Activated CD8-positive, alpha-beta T cell treated with anti-CD3 and anti-CD28 coated beads, Interleukin-2, amount 10 ng/mL, durations not matched to agents 7 days and 5 days (primary cell): Measurements from ENCODE around the gene HPCAL1. TPM values are rescaled to one million over a fixed set of nuclear protein-coding genes. Genes with fewer than 3 reads are reported as not detected.

Source experiments
- ATAC-seq: fragments of 150-1000 bp; cut with Tn5 transposase; one replicate; pipeline ENCODE4 v1.10.0; 2021; ENCODE audit warnings: moderate library complexity
- CTCF ChIA-PET: fragments of 350-600 bp; sonication (Branson Sonifier 250); formaldehyde crosslinking; loops from one replicate; lab custom pipeline; 2021; ENCODE audit warnings: antibody characterized with exemption; lab: Charles Lee
- POLR2A ChIA-PET: fragments of 350-600 bp; sonication (Branson Sonifier 250); formaldehyde crosslinking; loops from one replicate; lab custom pipeline; 2021; ENCODE audit warnings: antibody characterized with exemption; lab: Charles Lee
- DNase-seq: peaks from one replicate; pipeline ENCODE4 v3.0.0-alpha.2; 2020
- H3K27ac Mint-ChIP-seq: one replicate; pipeline ENCODE4 v1.8.0; 2021; ENCODE audit warnings: mild to moderate bottlenecking, mixed read lengths
- H3K27me3 Mint-ChIP-seq: one replicate; pipeline ENCODE4 v1.8.0; 2021; ENCODE audit warnings: low read depth, mixed read lengths
- H3K36me3 Mint-ChIP-seq: one replicate; pipeline ENCODE4 v1.8.0; 2021; ENCODE audit warnings: low read depth, mixed read lengths
- H3K4me1 Mint-ChIP-seq: one replicate; pipeline ENCODE4 v1.8.0; 2021; ENCODE audit warnings: low read depth, mixed read lengths
- H3K4me3 Mint-ChIP-seq: one replicate; pipeline ENCODE4 v1.8.0; 2021; ENCODE audit warnings: mild to moderate bottlenecking, mixed read lengths
- H3K9me3 Mint-ChIP-seq: one replicate; pipeline ENCODE4 v1.8.0; 2022; ENCODE audit warnings: mixed read lengths; ENCODE audit not compliant: insufficient read depth
- total RNA-seq, 2 experiments: library from RNA; stranded (reverse); gene quantifications; one replicate each; pipeline ENCODE4 v1.2.3, GENCODE V29; 2021

Gene HPCAL1
- total RNA-seq, 2 experiments from 2014 or later: 55.8 to 56.6 TPM

DNA sequence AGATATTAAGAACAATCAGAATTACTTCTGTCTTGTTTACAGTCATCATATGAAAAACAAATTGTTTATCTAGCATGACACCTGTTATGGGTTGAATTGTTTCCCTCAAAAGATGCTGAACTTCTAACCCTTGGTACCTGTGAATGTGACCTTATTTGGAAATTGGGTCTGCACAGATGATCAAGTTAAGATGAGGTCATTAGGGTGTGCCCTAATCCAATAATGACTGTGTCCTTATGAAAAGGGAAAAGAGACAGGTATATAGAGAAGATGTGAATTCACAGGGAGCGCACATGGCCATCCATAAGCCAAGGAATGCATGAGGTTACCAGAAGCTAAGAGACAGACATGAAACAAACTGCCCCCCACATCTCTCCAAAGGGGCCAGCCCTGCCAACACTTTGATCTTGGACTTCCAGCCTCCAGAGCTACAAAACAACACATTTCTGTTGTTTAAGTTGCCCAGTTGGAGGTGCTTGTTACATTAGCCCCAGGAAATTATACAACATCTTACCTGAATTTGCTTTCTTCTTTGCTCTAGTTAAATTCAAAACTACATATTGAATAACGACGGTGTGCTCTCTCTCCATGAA, 2.3 kb upstream of the HPCAL1 start:
- H3K27me3 Mint-ChIP-seq: no peaks in the 10 kb centered on the region
- H3K4me1 Mint-ChIP-seq: peaks cover 59% of the 10 kb centered on the region
- ChIA-PET CTCF (interaction anchor here (1.6 to 10.0 kb wide), 3 partner anchors 108 to 158 kb away, joined by 6 to 105 read pairs (median 14); no protein-coding TSS in a partner anchor), POLR2A (interaction anchor here (1.3 to 6.0 kb wide), 2 partner anchors 30 to 109 kb away, joined by 5 to 47 read pairs; no protein-coding TSS in a partner anchor)
- no peak for ATAC-seq
- H3K9me3 Mint-ChIP-seq: no peaks in the 10 kb centered on the region
- peak overlapping the region; percentile 32 for H3K4me3 Mint-ChIP-seq
- no peak for DNase-seq
- H3K27ac Mint-ChIP-seq: peak overlapping the region; percentile 70
- peaks cover 9% of the 10 kb centered on the region for H3K36me3 Mint-ChIP-seq

DNA sequence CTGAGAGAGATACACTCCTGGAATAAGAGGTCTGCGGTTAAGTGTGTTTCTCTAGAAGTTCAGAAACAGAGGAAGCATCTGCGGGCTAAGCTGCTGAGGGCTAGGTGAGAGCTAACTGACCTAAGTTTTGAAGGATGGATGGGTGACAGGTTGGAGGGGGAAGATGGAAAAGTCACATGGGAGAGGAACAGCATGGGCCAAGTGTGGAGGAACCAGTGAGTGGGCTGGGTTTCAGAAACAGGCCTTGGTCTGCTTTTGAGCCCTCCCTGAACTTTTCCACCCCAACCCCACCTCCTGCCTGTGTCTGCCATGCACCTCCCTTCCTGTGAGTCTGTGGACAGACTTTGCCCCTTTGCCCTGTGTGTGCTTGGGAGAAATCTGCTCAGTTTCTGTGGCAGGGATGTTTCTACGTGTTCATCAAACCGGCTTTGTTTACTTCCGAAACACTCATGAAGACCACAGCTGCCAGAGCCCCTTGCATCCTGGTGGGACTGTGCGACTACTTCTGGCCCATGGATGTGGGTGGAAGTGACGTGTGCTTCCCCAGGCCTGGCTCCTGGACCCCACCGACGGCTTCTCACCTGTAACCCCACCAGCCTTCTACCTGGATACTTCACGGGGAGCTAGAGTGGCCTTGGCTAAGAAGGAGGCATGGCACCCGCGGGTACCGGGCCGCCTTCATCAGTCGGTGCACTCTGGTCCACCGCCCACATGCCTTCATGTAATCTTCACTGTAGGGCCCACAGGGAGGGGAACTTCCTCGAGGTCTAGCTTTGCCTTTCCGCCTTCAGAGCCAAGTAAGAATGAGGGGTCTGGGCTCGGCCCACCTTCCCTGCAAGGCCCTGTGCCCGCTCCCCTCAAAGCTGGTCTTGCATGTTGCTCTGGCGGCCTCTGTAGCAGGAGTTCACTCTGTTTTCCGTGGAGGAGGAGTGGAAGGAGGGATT, 1.4 kb upstream of the HPCAL1 start:
- H3K27ac Mint-ChIP-seq: peak overlapping the region; percentile 70
- no peak for ATAC-seq

DNA sequence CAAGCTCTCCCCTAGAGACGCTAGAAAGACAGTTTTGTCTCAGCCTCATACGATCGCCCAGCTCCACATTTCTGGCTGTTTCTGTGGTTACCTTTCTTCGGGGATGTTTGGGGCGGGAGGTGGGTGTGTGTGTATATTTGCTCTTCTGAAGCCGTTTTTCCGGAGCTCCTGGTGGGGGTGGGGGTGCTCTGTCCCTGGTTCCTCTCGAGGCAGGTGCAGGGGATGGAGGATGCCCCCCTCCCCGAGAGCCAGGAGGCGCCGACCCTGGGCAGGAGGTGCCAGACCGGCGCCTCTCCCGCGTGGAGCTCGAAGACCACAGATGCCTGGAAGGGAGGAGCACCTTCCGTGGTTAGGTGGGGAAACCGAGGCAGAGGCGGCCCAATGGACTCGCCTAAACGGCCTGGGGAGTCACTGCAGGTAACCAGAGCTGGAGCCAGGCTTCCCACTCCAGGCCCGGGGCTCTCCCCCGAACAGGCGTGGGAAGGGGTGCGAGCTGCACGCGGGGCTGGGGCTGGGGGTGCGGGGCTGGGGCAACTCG, 694 bp upstream of the HPCAL1 start:
- Mint-ChIP-seq H3K27ac (peak overlapping the region; percentile 70), H3K27me3 (no peaks in the 10 kb centered on the region), H3K9me3 (no peaks in the 10 kb centered on the region), H3K36me3 (peaks cover 11% of the 10 kb centered on the region), H3K4me3 (peak overlapping the region; percentile 64), H3K4me1 (peaks cover 75% of the 10 kb centered on the region)
- DNase-seq (peak; percentile 31), ATAC-seq (no peak)
- POLR2A ChIA-PET: interaction anchor here (0.8 to 6.0 kb wide), 7 partner anchors 12 to 178 kb away, joined by 3 to 47 read pairs (median 5); partner anchors contain the start of gene ODC1
- CTCF ChIA-PET: interaction anchor here (0.9 to 10.0 kb wide), 10 partner anchors 14 to 366 kb away, joined by 3 to 105 read pairs (median 6); no protein-coding TSS in a partner anchor

More for the DNA sequence above, 1.4 kb upstream of the HPCAL1 start:
- Mint-ChIP-seq H3K27me3 (no peaks in the 10 kb centered on the region), H3K4me1 (peaks cover 68% of the 10 kb centered on the region), H3K36me3 (peaks cover 9% of the 10 kb centered on the region), H3K4me3 (peak overlapping the region; percentile 64), H3K9me3 (no peaks in the 10 kb centered on the region)
- no peak for DNase-seq
- CTCF ChIA-PET: interaction anchor here (0.9 to 10.0 kb wide), 10 partner anchors 14 to 367 kb away, joined by 3 to 105 read pairs (median 6); no protein-coding TSS in a partner anchor
- POLR2A ChIA-PET: interaction anchor here (0.8 to 6.0 kb wide), 6 partner anchors 11 to 177 kb away, joined by 3 to 47 read pairs (median 4); partner anchors contain the start of gene ODC1

DNA sequence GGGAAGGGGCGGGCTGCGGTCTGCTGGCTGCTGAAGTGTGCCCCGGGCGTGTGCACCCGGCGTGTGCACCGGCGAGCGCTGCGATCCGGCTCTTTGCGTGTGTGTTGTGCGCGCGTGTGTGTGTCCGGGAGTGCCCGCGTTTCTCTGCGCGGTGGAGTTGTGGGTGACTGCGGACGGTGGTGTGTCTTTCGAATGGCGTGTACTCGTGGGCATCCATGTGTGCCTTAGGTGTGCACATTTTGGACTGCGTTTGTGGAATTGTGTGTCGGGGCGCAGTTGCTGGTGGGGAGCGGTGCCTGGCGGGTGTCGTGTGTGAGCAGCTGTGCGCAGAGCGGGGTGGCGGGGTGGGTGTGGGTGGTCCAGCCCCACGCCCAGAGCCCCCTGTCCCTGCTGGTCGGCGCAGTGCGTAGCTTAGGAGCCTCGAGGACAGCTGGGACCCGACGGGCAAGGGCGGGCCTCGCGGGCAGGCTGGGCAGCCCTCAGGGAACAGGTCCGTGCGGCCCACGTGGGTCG, 533 bp downstream of the HPCAL1 start:
- CTCF ChIA-PET: interaction anchor here (0.7 to 10.0 kb wide), 16 partner anchors 16 to 185 kb away, joined by 3 to 105 read pairs (median 5); no protein-coding TSS in a partner anchor
- ATAC-seq: peak; percentile 21
- H3K27me3 Mint-ChIP-seq: no peaks in the 10 kb centered on the region
- peak overlapping the region; percentile 77 for H3K27ac Mint-ChIP-seq
- H3K4me1 Mint-ChIP-seq: peaks cover 71% of the 10 kb centered on the region
- POLR2A ChIA-PET: interaction anchor here (0.6 to 6.0 kb wide), 8 partner anchors 27 to 182 kb away, joined by 3 to 47 read pairs (median 4); no protein-coding TSS in a partner anchor
- peak; percentile 43 for DNase-seq
- H3K9me3 Mint-ChIP-seq: no peaks in the 10 kb centered on the region
- H3K36me3 Mint-ChIP-seq: peaks cover 15% of the 10 kb centered on the region
- peak overlapping the region; percentile 99 for H3K4me3 Mint-ChIP-seq

DNA sequence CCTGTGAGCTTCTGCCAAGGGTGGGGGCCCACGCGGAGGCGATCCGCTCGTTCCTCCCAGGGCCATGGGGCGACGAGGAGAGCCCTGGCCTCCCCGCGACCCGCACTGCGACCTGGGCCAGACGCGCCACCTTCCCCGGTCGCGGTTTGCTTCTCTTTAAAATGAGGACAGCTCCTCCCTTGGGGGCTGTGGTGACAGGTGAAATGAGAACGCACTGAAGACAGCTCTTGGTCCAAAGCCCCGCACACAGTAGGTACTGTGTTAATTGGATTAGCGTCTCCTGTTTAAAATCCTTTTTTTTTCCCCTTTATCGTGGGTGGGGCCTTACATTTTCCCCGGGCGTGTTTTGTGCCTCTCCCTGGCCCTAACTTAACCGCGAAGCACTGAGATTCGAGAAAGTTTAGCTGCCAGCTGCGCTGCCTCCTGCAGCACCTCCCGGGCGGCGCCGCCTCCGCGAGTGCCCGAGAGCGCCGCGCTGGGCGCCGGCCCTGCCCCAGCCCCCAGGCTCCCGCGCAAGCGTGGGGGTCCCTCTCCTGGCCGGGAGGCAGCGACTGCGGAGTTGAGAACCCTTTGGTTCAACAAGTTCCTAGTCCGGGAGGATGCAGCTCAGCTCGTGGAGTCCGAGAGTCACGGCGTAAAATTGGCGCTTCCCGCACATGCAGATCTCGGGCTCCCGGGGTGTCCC, 1.1 kb downstream of the HPCAL1 start:
- peak; percentile 64 for DNase-seq
- ATAC-seq: peak; percentile 26
- CTCF ChIA-PET: interaction anchor here (0.7 to 10.0 kb wide), 16 partner anchors 16 to 207 kb away, joined by 3 to 105 read pairs (median 4); no protein-coding TSS in a partner anchor
- Mint-ChIP-seq H3K4me1 (peaks cover 65% of the 10 kb centered on the region), H3K9me3 (no peaks in the 10 kb centered on the region), H3K36me3 (peaks cover 14% of the 10 kb centered on the region), H3K4me3 (peak overlapping the region; percentile 99), H3K27me3 (no peaks in the 10 kb centered on the region), H3K27ac (peak overlapping the region; percentile 77)
- POLR2A ChIA-PET: interaction anchor here (0.6 to 6.0 kb wide), 11 partner anchors 16 to 183 kb away, joined by 3 to 47 read pairs (median 4); no protein-coding TSS in a partner anchor

DNA sequence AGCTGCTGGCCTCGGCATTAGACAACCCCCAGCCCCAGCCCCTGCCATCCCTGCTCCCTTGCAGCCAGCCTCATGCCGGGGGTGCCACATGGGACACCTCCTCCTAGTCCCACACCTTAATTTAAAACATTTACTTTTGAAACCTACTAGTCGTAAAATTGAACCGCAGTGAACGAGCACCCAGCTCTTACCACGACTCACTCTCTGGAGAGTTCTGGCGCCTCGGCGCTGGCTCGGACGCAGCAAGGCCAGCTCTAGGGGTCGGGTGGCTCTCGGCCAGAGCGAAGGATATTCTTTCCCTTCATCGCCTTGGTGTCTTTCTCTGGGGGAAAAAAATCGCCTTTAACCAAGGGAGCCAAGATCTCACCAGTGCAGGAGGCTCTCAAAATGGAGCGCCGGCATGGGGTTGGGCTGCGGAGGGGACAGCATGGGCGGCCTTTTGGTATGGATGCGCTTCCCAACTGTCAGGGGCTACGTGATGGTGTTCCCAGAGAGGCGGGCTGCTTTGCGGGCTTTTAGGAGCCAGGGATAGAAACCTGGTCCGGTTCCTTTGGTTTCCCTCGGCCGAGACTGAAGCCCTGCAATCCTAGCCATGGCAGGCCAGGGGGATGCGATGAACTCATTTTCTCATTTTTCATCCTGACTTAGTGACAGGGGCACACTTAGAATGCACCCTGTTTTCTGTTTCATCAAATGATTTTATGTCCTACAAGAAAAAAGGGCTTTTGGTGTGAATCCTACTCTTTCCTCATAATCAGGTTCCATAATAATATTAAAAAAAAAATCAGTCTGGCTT, 2.0 kb downstream of the HPCAL1 start:
- Mint-ChIP-seq H3K9me3 (no peaks in the 10 kb centered on the region), H3K27ac (peak overlapping the region; percentile 35), H3K36me3 (peaks cover 11% of the 10 kb centered on the region), H3K4me1 (peaks cover 59% of the 10 kb centered on the region), H3K4me3 (peak overlapping the region; percentile 99), H3K27me3 (no peaks in the 10 kb centered on the region)
- no peak for DNase-seq
- ATAC-seq: no peak
- ChIA-PET POLR2A (interaction anchor here (0.9 to 6.0 kb wide), 8 partner anchors 15 to 184 kb away, joined by 3 to 47 read pairs (median 5); no protein-coding TSS in a partner anchor), CTCF (interaction anchor here (0.7 to 10.0 kb wide), 15 partner anchors 18 to 208 kb away, joined by 3 to 105 read pairs (median 5); partner anchors contain the start of gene ODC1)

DNA sequence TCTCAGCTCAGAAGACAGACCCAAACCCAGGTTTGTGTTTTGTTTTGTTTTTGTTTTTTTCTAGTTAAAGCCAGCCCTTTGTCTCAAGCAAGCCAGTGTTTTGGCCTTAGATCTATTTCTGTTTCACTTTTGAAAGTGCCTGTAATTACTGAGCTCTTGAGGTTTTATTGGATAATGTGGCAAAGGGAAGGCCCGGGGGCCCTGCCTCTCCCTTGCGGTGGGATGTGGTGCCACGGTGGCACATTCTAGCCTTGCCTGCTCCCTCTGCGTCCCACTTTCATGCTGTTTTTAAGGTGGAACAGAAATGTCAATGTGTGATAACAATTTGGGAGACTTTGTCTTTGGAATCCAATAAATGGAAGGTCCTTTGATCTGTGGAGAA, 2.5 kb downstream of the HPCAL1 start:
- CTCF ChIA-PET: interaction anchor here (0.6 to 10.0 kb wide), 12 partner anchors 12 to 181 kb away, joined by 3 to 105 read pairs (median 6); partner anchors contain the start of gene ODC1
- ATAC-seq: peak; percentile 12
- POLR2A ChIA-PET: interaction anchor here (1.6 to 6.0 kb wide), 3 partner anchors 18 to 184 kb away, joined by 4 to 47 read pairs (median 5); no protein-coding TSS in a partner anchor

DNA sequence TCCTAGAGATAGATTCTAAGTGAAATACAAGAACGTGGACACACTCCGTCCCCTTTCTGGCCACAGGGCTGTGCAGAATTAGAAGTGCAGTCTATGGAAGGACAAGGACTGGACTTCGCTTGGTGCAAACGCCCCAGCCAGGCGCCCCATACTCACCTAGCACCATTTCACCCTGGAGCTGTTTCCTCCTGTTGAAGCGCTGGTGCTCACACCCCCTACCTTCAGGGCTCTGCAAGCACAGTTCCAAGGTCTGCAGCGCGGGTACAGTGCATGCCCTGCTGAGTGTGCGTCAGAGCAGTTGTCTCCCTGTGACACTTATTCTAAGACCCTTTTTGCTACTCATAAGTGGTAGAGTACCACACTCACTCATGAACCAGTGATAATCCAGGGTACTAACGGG, 3.0 kb downstream of the HPCAL1 start:
- ATAC-seq (no peak), DNase-seq (peak; percentile 47)
- Mint-ChIP-seq H3K27me3 (no peaks in the 10 kb centered on the region), H3K27ac (no peak overlapping the region), H3K4me1 (peaks cover 51% of the 10 kb centered on the region), H3K4me3 (peak overlapping the region; percentile 99), H3K9me3 (no peaks in the 10 kb centered on the region), H3K36me3 (peaks cover 11% of the 10 kb centered on the region)
- POLR2A ChIA-PET: interaction anchor here (1.6 to 6.0 kb wide), 3 partner anchors 18 to 185 kb away, joined by 4 to 47 read pairs (median 5); no protein-coding TSS in a partner anchor
- CTCF ChIA-PET: interaction anchor here (0.6 to 10.0 kb wide), 11 partner anchors 12 to 181 kb away, joined by 3 to 105 read pairs (median 4); partner anchors contain the start of gene ODC1

More for the DNA sequence above, 2.5 kb downstream of the HPCAL1 start:
- Mint-ChIP-seq H3K4me3 (peak overlapping the region; percentile 99), H3K27ac (peak overlapping the region; percentile 39), H3K27me3 (no peaks in the 10 kb centered on the region), H3K4me1 (peaks cover 55% of the 10 kb centered on the region), H3K9me3 (no peaks in the 10 kb centered on the region), H3K36me3 (peaks cover 11% of the 10 kb centered on the region)
- DNase-seq: peak; percentile 77

DNA sequence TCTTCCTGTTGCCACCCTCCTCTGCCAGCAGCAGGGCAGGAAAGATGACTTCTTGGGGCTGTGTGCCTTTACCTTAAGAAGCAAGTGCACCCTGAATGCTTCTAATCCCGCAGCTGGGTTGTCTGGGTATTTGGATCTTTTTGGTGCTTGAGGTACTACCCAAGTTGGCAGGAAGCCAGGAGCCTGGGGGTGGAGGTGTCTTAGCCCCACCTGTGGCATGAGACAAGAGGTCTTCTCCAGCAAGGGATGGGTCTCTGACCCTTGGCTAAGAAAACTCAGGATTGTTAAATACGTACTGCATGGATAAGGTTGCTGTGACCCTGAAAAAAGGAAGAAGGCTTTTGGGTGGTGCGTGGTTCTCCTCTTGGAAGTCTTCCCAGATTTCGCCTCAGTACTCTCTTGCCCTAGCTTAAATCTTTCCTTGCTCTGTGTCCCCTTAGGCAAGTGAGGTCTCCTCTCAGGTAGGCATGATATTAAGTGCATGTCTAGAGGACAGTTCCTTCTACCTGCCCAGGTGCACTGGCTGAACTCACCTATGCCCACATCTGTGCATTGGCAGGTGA, 4.3 kb downstream of the HPCAL1 start:
- no peaks in the 10 kb centered on the region for H3K27me3 Mint-ChIP-seq
- peaks cover 8% of the 10 kb centered on the region for H3K36me3 Mint-ChIP-seq
- H3K27ac Mint-ChIP-seq: no peak overlapping the region
- no peak for DNase-seq
- H3K4me1 Mint-ChIP-seq: peaks cover 38% of the 10 kb centered on the region
- POLR2A ChIA-PET: no interaction called here
- CTCF ChIA-PET: interaction anchor here (0.7 to 10.0 kb wide), 5 partner anchors 9 to 159 kb away, joined by 3 to 105 read pairs (median 5); no protein-coding TSS in a partner anchor
- no peaks in the 10 kb centered on the region for H3K9me3 Mint-ChIP-seq
- ATAC-seq: no peak
- no peak overlapping the region for H3K4me3 Mint-ChIP-seq
